Thoracic aorta endothelial cell (primary cell): ENCODE data around the gene OBSL1. TPM values are rescaled to one million over a fixed set of nuclear protein-coding genes. Genes with fewer than 3 reads are reported as not detected.

Experiments used
- small RNA-seq: library from RNA; depleted of rRNA; stranded (forward); fragments of <200 nt; gene quantifications from one replicate; pipeline ENCODE3, GENCODE V24; 2012
- total RNA-seq: library from RNA; depleted of rRNA; stranded (reverse); fragments of >200 nt; gene quantifications from 2 replicates; pipeline ENCODE4 v1.2.3, GENCODE V29; 2012

OBSL1 gene
- 11.2 and 17.1 TPM in 2 replicates for total RNA-seq

GRCh38 chr2:219571311-219572236 is at the start of gene OBSL1:
OBSL1 (minus strand) TSS chr2:219571539; CDS start chr2:219571232, 307 bp downstream.

GRCh38 chr2:219597552-219598307 is 26.4 kb upstream of the OBSL1 start, which contains the start of gene STK11IP:
STK11IP (plus strand) TSS chr2:219597857; CDS start chr2:219598120, 263 bp downstream.

GRCh38 chr2:219572237-219573001 is 1.1 kb upstream of the OBSL1 start, which contains the start of gene INHA:
INHA (plus strand) TSS chr2:219572310; CDS start chr2:219572375, 65 bp downstream.

GRCh38 chr2:219543596-219544358 is 27.6 kb downstream of the OBSL1 start, which contains the start of the genes CHPF and TMEM198:
CHPF (minus strand) TSS chr2:219543809; CDS start chr2:219543538, 271 bp downstream.
TMEM198 (plus strand) TSS chr2:219544028; CDS start chr2:219544728, 700 bp downstream.

GRCh38 chr2:219514196-219514761 is 57.1 kb downstream of the OBSL1 start, which contains the start of gene ASIC4:
ASIC4 (plus strand) TSS chr2:219514482; CDS start chr2:219514725, 243 bp downstream.

Small RNA genes lying within 50 kb of the gene (small RNA-seq; reads per million reads assigned to genes)
- gene MIR3132 = not detected
- not detected for gene RN7SKP213

Other genes with a start within 250 kb of the OBSL1 start
- gene RESP18, start 238.8 kb downstream of the OBSL1 start, total RNA-seq = not detected in 2 replicates
- gene DNPEP, start 183.6 kb downstream of the OBSL1 start, total RNA-seq = 29.8 and 40.6 TPM in 2 replicates
- not detected in 2 replicates for gene DES, start 153.2 kb downstream of the OBSL1 start, total RNA-seq
- 0.43 and 0.80 TPM in 2 replicates for gene SPEG, start 136.7 kb downstream of the OBSL1 start, total RNA-seq
- gene GMPPA, start 72.6 kb downstream of the OBSL1 start, total RNA-seq = 30.7 and 31.0 TPM in 2 replicates
- gene ASIC4, start 57.1 kb downstream of the OBSL1 start, total RNA-seq = not detected in 2 replicates
- 0.22 and 0.40 TPM in 2 replicates for gene CHPF, start 27.7 kb downstream of the OBSL1 start, total RNA-seq
- not detected in 2 replicates for gene TMEM198, start 27.5 kb downstream of the OBSL1 start, total RNA-seq
- not detected in 2 replicates for gene INHA, start 771 bp upstream of the OBSL1 start, total RNA-seq
- 8.5 and 9.0 TPM in 2 replicates for gene STK11IP, start 26.3 kb upstream of the OBSL1 start, total RNA-seq
- gene SLC4A3, start 56.1 kb upstream of the OBSL1 start, total RNA-seq = 0.13 and 0.22 TPM in 2 replicates